OCI-LY3 (cell line): Measurements from ENCODE around the gene OGFOD1.

Source experiments
- CTCF ChIP-seq: fragments of 200-600, 300-600 bp; sonication (generic); IDR thresholded peaks from 2 replicates; pipeline ENCODE4 v1.5.1; 2014; ENCODE audit warnings: antibody characterized with exemption, low read length, low read depth
- EZH2phosphoT487 ChIP-seq: fragments of 200-600 bp; shearing (Covaris generic); IDR thresholded peaks from 2 replicates; pipeline ENCODE4 v1.6.1; 2018; ENCODE audit warnings: antibody characterized with exemption, mixed run types, low read depth

- no peak for TF ChIP-seq CTCF
- no peak for TF ChIP-seq EZH2phosphoT487
These were observed 67.1 kb downstream of the OGFOD1 start for GRCh38 chr16:56518425-56518824.
